ENCODE results near the gene TARS1. TPM values are rescaled to one million over a fixed set of nuclear protein-coding genes. Genes with fewer than 3 reads are reported as not detected.

The TARS1 gene
- total and polyA plus RNA-seq, 2 of the 4 experiments (the other 2 are of a cell fraction) = 90.8 to 175 TPM

GRCh38 chr5:33422191-33422590 is 18.6 kb upstream of the TARS1 start:
- Histone ChIP-seq H3K4me3 (ENCODE audit: insufficient read depth, low read depth, low read length) (no peak overlapping the region), H3K4me2 (ENCODE audit: low read depth, low read length) (no peak overlapping the region), H2AK5ac (ENCODE audit: low read depth, low read length) (no peak overlapping the region), H3K4me1 (ENCODE audit: control insufficient read depth, insufficient read depth, low read length) (no peaks in the 10 kb centered on the region; the same call in 1 of the 2 replicates), H2BK120ac (ENCODE audit: low read depth, low read length) (no peak overlapping the region), H3K4ac (ENCODE audit: low read depth, low read length) (no peak overlapping the region), H4K8ac (ENCODE audit: low read depth in 2 of 2, low read length in 2 of 2) (no peak overlapping the region), H2AK9ac (replicated peaks; ENCODE audit: low read depth, low read length, poor library complexity) (no peak overlapping the region), H3K9me3 (ENCODE audit: control insufficient read depth, insufficient read depth, low read length) (no peaks in the 10 kb centered on the region), H4K20me1 (ENCODE audit: insufficient read depth, low read length) (no peaks in the 10 kb centered on the region), H2BK5ac (ENCODE audit: low read depth, low read length, poor library complexity, severe bottlenecking) (no peak overlapping the region), H2AFZ (replicated peaks; ENCODE audit: low read length, poor library complexity) (no peak overlapping the region), H2BK20ac (ENCODE audit: low read depth, low read length) (no peak overlapping the region), H4K5ac (ENCODE audit: low read depth, low read length) (0 out of 2 replicates have a peak overlapping the region, but pooled peaks have one; percentile 29), H3K27ac (ENCODE audit: insufficient read depth, low read length) (no peak overlapping the region), H3K9me1 (ENCODE audit: insufficient read depth, low read length) (no peaks in the 10 kb centered on the region), H3K56ac (ENCODE audit: extremely low read depth, insufficient read depth, low read length) (no peak overlapping the region), H2BK15ac (ENCODE audit: low read depth, low read length) (no peak overlapping the region), H3K14ac (replicated peaks; ENCODE audit: low read depth, low read length) (no peak overlapping the region), H3K36me3 (ENCODE audit: control insufficient read depth, insufficient read depth, low read length) (no peaks in the 10 kb centered on the region), H3K18ac (ENCODE audit: low read depth, low read length) (no peak overlapping the region), H4K91ac (ENCODE audit: insufficient read depth, low read depth, low read length) (no peak overlapping the region), H3K27me3 (ENCODE audit: control insufficient read depth, insufficient read depth, low read length) (no peaks in the 10 kb centered on the region), H3K9ac (ENCODE audit: low read depth, low read length) (no peak overlapping the region), H3K23ac (ENCODE audit: low read depth, low read length) (no peak overlapping the region), H3K79me1 (ENCODE audit: low read depth in 1 of 2, low read length in 2 of 2) (no peaks in the 10 kb centered on the region)
- POLR2A ChIA-PET (ENCODE audit: unreplicated experiment) = no interaction called here
- CTCF ChIA-PET = interaction anchor here (0.6 to 1.6 kb wide), 6 partner anchors 149 to 732 kb away, joined by 3 to 4 read pairs (median 3); no protein-coding TSS in a partner anchor
- TF ChIP-seq, protein P1, sequence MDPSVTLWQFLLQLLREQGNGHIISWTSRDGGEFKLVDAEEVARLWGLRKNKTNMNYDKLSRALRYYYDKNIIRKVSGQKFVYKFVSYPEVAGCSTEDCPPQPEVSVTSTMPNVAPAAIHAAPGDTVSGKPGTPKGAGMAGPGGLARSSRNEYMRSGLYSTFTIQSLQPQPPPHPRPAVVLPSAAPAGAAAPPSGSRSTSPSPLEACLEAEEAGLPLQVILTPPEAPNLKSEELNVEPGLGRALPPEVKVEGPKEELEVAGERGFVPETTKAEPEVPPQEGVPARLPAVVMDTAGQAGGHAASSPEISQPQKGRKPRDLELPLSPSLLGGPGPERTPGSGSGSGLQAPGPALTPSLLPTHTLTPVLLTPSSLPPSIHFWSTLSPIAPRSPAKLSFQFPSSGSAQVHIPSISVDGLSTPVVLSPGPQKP (IDR thresholded peaks at IDR 0.05; ENCODE audit: borderline replicate concordance, low read depth, low read length) = no peak
- TF ChIP-seq FOS (IDR thresholded peaks at IDR 0.05; ENCODE audit: low read depth, low read length) (no peak), MXI1 (IDR thresholded peaks at IDR 0.05; ENCODE audit: borderline replicate concordance, low read depth, low read length) (no peak), CEBPB (IDR thresholded peaks at IDR 0.05; ENCODE audit: low read depth, low read length) (no peak), NFE2L2 (IDR thresholded peaks at IDR 0.05; ENCODE audit: low read depth, low read length) (no peak), CHD1 (IDR thresholded peaks at IDR 0.05; ENCODE audit: low read depth, low read length) (no peak), RCOR1 (IDR thresholded peaks at IDR 0.05; ENCODE audit: insufficient replicate concordance, low read length) (no peak), POLR2A (IDR thresholded peaks at IDR 0.05; ENCODE audit: low read depth, low read length) (no peak), SMC3 (IDR thresholded peaks at IDR 0.05; ENCODE audit: low read depth, low read length) (no peak), RFX5 (IDR thresholded peaks at IDR 0.05; ENCODE audit: low read depth, low read length) (no peak), BHLHE40 (IDR thresholded peaks at IDR 0.05; ENCODE audit: low read depth, low read length) (no peak), RAD21 (IDR thresholded peaks at IDR 0.05; ENCODE audit: low read length) (no peak), MAFK (IDR thresholded peaks at IDR 0.05; ENCODE audit: low read depth, low read length) (no peak), USF2 (IDR thresholded peaks at IDR 0.05; ENCODE audit: low read depth, low read length) (no peak)
- TF ChIP-seq, protein P2, sequence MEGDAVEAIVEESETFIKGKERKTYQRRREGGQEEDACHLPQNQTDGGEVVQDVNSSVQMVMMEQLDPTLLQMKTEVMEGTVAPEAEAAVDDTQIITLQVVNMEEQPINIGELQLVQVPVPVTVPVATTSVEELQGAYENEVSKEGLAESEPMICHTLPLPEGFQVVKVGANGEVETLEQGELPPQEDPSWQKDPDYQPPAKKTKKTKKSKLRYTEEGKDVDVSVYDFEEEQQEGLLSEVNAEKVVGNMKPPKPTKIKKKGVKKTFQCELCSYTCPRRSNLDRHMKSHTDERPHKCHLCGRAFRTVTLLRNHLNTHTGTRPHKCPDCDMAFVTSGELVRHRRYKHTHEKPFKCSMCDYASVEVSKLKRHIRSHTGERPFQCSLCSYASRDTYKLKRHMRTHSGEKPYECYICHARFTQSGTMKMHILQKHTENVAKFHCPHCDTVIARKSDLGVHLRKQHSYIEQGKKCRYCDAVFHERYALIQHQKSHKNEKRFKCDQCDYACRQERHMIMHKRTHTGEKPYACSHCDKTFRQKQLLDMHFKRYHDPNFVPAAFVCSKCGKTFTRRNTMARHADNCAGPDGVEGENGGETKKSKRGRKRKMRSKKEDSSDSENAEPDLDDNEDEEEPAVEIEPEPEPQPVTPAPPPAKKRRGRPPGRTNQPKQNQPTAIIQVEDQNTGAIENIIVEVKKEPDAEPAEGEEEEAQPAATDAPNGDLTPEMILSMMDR (conservative IDR thresholded peaks at IDR 0.05; ENCODE audit: low read depth, low read length) = no peak
- intact Hi-C loops (cut with micrococcal nuclease) = loop anchor here (2.0 to 10.0 kb wide), 6 partner anchors 241 to 1190 kb away; partner anchors contain the start of genes NPR3 and SUB1
- in situ Hi-C loops (cut with MboI; ENCODE audit: low sequenced_read_pairs) = loop anchor here (10.0 to 25.0 kb wide), 3 partner anchors 235 to 937 kb away; no protein-coding TSS in a partner anchor
- no CpG with 5 or more reads among the region's 2 CpGs for WGBS, 2 experiments (ENCODE audit: extremely low coverage in 2 of 2, insufficient read length in 1 of 2)
- ATAC-seq (ENCODE audit: low read depth) (no peak), DNase-seq (peak; percentile 20)
- dilution Hi-C loops (cut with HindIII; ENCODE audit: low sequenced_read_pairs, unreplicated experiment) = no loop called here
- BruUV-seq (replicated peaks) = no TSS peak

All from IMR-90 (cell line).